HG03354 (cell line): ENCODE data around the gene GAS5.
A peak's percentile ranks its signal among the peaks of the same experiment; 100 is the strongest.
"Not testable (repeated sequence)": the region's sequence is repeated elsewhere in the genome, so short reads cannot be mapped to it uniquely, and the experiment has no call there.

Experiments
- ATAC-seq: cut with Tn5 transposase; IDR thresholded peaks from one replicate; pipeline ENCODE4 v1.9.1; 2021; ENCODE audit warnings: mild to moderate bottlenecking; ENCODE audit not compliant: unreplicated experiment, poor library complexity, severe bottlenecking

Gene GAS5

GRCh38 chr1:173870252-173871075 lies 2.7 kb upstream of the GAS5 start:
- no peak for ATAC-seq

- no peak for ATAC-seq
Observed at GRCh38 chr1:173869021-173869359, 1.2 kb upstream of the GAS5 start.

- peak; percentile 64 for ATAC-seq
Observed at GRCh38 chr1:173868266-173869020, 654 bp upstream of the GAS5 start, which contains the start of gene ZBTB37. Gene ZBTB37 (plus strand): TSS chr1:173868380. CDS start chr1:173870226, 1,846 bp downstream.

- ATAC-seq: no peak
Observed at GRCh38 chr1:173867141-173867752, 542 bp downstream of the GAS5 start.

- ATAC-seq: no peak
Observed at GRCh38 chr1:173866413-173867115, 1.2 kb downstream of the GAS5 start.

GRCh38 chr1:173865468-173866164 lies 2.2 kb downstream of the GAS5 start:
- no peak for ATAC-seq

- ATAC-seq: no peak
Observed at GRCh38 chr1:173864179-173864867, 3.5 kb downstream of the GAS5 start.

GRCh38 chr1:173863224-173864161 lies 4.3 kb downstream of the GAS5 start:
- no peak for ATAC-seq

- ATAC-seq: no peak
Observed at GRCh38 chr1:173862769-173863223, 5.0 kb downstream of the GAS5 start.

GRCh38 chr1:173862146-173862768 lies 5.5 kb downstream of the GAS5 start:
- not testable (repeated sequence) for ATAC-seq

GRCh38 chr1:173861731-173862145 lies 6.1 kb downstream of the GAS5 start:
- ATAC-seq: no peak

- ATAC-seq: no peak
Observed at GRCh38 chr1:173860065-173860464, 7.7 kb downstream of the GAS5 start.

GRCh38 chr1:173859547-173859946 lies 8.2 kb downstream of the GAS5 start:
- ATAC-seq: not testable (repeated sequence)

GRCh38 chr1:173857363-173857917 lies 10.3 kb downstream of the GAS5 start:
- ATAC-seq: no peak

GRCh38 chr1:173856903-173857302 lies 10.9 kb downstream of the GAS5 start:
- no peak for ATAC-seq

GRCh38 chr1:173856014-173856413 lies 11.8 kb downstream of the GAS5 start:
- no peak for ATAC-seq

- no peak for ATAC-seq
Observed at GRCh38 chr1:173853074-173853473, 14.7 kb downstream of the GAS5 start.
